Activated effector memory CD4-positive, alpha-beta T cell treated with anti-CD3 and anti-CD28 coated beads, Interleukin-2, amount 50 U/mL, for 16 hours (primary cell): ENCODE results near the gene KCNN3.
"Not testable (repeated sequence)": the region's sequence is repeated elsewhere in the genome, so short reads cannot be mapped to it uniquely, and the experiment has no call there.

Source experiments
- DNase-seq: peaks from one replicate; pipeline ENCODE4 v3.0.0-alpha.2; 2020

KCNN3 gene

DNA sequence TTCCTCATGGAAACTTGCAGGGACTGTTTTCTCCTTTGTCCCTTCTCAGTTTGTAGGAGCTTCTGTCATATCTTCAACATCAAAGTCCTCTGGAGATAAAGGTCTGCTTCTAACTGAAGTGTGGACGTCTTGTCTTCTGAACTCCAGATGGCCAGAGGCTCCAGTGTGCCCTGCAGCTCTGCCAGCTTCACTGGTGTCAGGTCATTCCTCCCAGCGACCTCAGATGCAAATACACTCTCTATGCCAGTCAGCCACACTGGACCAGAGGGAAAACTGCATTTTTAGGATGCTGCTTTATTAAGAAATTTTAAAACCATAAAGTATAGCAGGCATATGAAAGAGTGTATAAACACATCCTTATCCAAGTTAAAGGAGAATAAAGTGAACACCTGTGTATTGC, 183.6 kb downstream of the KCNN3 start:
- DNase-seq = no peak

DNA sequence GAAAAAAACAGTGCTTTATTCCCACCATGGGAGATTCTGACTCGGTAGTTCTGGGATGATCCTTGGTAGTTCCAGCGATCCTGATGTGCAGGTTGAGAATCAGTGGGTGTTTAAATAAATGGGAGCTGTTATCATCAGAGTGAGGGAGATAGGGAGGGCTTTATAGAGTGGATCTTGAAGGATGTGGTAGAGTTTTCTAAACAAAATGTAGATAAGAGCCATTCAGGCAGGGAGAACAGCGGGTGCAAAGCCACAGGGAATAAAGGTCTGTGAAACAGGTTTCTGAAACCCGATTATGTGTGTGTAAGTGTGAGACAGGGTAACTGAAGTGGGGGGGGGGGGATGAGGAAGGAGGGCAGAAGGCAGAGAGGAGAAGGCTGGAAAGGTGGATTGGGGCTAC, 186.3 kb downstream of the KCNN3 start:
- no peak for DNase-seq

DNA sequence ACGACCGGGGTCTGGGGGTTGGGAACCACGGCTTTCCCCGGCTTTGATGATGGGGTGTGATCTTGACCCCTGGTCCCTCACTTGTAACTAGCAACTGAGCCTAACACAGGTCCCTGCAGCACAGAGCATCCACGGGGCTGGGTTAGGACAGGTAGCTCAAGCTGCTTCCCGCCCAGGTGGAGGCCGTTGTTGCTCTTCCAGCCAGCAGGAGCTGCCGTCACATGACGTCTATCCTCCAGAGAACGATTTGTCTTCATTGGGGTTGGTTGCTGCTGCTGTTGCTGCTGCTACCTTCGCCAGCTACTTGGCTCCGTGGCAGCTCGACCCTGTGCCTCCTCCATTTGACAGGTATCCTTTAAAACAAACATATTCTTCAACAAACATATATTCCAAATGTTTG, 187.8 kb downstream of the KCNN3 start:
- DNase-seq = no peak

DNA sequence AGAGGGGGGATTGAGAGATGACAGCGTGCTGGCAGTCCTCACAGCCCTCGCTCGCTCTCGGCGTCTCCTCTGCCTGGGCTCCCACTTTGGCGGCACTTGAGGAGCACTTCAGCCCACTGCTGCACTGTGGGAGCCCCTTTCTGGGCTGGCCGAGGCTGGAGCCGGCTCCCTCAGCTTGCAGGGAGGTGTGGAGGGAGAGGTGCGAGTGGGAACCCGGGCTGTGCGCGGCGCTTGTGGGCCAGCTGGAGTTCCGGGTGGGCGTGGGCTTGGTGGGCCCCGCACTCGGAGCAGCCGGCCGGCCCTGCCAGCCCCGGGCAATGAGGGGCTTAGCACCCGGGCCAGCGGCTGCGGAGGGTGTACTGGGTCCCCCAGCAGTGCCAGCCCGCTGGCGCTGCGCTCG, 192.2 kb downstream of the KCNN3 start:
- DNase-seq = not testable (repeated sequence)

DNA sequence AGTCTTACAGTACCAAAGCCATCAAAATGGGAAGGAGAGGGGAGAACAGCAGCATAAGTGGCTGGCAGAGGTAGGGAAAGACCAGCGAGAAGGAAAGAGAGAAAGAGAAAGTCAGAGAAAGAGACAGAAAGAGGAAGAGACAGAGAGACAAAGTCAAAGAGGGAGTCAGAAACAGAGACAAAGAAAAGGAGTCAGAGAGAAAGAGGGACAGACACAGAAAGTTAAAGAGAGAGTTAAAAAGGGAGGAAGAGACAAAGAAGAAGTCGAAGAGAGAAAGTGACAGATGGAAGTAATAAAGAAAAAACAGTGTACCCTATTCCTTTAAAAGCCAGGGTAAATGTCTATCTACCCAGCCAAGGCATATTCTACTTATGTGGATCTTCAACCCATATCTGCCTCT, 193.2 kb downstream of the KCNN3 start:
- not testable (repeated sequence) for DNase-seq

DNA sequence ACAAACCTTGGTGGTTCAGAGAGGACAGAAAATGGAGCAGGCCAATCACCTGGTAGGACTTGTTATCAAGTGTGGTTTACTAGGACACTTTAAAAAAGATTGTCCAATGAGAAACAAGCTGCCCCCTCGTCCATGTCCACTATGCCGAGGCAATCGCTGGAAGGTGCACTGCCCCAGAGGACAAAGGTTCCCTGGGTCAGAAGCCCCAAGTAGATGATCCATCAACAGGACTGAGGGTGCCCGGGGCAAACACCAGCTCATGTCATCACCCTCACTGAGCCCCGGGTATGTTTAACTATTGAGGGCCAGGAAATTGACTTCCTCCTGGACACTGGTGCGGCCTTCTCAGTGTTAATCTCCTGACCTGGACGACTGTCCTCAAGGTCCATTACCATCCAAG, 195.6 kb downstream of the KCNN3 start:
- DNase-seq = not testable (repeated sequence)

DNA sequence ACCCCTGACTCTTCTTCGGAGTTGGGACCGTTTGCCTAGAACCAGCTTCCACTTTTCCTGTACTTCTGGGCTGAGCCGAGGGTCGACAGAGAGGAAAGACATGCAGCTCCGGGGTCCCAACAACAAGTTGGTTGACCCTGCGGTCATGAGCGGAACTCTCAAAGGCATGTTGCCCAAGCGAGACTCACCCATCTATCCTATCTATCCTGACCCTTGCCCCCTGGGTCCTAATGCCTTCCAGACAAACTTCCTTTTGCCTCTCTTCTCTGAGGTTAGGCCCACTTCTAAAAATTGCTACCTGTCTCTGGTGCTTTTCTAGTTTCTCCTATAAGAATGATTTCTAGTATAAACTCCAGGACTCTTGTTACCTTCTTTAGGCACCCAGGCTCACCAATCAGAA, 197.8 kb downstream of the KCNN3 start:
- DNase-seq = not testable (repeated sequence)

DNA sequence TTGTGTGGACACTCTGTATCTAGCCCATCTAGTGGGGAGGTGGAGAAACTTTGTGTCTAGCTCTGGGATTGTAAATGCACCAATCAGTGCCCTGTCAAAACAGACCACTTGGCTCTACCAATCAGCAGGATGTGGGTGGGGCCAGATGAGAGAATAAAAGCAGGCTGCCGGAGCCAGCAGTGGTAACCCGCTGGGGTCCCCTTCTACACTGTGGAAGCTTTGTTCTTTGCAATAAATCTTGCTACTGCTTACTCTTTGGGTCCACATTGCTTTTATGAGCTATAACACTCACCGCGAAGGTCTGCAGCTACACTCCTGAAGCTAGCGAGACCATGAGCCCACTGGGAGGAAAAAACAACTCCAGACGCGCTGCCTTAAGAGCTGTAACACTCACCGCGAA, 198.7 kb downstream of the KCNN3 start:
- not testable (repeated sequence) for DNase-seq

DNA sequence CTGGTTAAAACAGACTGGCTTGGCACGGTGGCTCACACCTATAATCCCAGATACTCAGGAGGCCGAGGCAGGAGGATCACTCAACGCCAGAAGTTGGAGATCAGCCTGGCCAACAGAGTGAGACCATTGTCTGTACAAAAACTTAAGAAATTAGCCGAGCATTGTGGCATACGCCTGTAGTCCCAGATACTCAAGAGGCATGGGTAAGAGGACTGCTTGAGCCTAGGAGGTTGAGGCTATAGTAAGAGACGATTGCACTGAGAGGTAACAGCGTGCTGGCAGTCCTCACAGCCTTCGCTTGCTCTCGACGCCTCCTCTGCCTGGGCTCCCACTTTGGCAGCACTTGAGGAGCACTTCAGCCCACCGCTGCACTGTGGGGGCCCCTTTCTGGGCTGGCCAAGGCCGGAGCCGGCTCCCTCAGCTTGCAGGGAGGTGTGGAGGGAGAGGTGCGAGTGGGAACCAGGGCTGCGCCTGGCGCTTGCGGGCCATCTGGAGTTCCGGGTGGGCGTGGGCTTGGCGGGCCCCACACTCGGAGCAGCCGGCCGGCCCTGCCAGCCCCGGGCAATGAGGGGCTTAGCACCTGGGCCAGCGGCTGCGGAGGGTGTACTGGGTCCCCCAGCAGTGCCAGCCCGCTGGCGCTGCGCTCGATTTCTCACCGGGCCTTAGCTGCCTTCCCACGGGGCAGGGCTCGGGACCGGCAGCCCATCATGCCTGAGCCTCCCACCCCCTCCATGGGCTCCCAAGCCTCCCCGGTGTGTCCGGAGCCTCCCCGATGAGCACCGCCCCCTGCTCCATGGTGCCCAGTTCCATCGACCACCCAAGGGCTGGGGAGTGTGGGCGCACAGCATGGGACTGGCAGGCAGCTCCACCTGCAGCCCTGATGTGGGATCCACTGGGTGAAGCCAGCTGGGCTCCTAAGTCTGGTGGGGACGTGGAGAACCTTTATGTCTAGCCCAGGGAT, 199.5 kb downstream of the KCNN3 start:
- DNase-seq = not testable (repeated sequence)

DNA sequence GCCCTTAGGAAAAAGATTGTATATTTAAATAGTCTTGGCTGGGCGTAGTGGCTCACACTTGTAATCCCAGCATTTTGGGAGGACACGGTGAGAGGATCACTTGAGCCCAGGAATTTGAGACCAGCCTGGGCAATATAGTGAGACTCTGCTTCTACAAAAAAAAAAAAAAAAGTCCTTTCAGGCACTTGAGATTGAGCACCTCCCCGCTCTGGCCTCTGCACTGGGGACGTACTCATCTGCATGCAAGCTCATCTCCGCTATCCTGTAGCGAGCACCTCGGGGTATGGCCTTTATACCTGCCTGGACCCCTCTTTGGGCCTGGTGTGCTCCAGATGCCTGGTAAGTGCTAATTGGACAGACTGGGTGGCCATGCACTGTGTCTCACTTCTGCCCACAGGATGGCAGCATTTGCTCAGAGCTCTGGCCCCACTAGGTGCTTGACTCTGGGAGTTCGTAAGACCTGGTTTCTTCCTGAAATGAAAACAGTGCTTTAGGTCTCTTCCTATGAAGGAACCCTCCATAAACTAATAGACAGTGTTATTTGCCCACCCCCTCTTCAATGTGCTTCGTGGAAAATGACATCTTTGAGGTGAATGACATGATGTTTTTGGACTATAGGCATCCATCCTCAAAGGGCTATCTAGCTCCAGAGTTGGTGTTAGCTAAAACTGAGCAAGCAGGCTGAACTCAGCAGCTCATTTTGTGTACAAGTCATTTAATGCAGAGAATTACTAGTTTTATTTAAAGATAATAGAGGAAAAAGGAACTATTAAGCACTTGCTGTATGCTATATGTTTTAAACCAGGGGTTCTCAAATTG, 200.4 kb downstream of the KCNN3 start:
- DNase-seq = peak; percentile 88

DNA sequence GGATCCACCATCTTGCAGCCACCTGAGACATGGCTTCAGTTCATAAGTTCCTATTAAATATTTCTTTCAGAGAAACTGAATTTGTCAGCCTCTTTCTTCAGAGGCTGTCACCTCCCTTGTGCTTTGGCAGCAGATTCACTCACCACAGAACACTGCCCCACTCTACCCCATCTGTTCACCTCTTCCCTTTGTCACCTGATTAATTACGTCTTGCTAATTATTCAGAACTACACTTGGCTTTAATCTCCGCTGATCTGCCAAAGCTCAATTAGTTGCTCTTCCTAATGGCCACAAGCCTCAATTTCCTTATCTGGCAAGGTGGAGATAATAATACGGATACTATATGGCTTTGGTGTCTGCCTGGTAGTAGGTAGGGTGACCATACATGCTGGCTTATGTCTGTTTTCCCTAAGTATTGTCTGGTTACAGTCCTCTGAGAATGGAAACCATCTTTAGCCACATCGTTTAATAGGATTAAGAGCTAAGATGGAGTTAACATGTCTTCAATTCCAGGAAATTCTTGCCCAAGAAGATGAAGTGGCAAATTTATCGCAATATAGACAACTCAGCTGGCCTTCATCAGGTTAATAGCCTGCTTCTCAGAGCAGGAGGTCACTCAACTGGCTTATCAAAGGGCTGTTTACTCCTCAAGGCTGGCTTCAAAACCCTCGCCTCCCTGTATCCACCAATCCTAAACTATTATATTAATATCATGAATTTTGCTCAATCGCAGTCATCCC, 203.9 kb downstream of the KCNN3 start:
- DNase-seq = no peak

DNA sequence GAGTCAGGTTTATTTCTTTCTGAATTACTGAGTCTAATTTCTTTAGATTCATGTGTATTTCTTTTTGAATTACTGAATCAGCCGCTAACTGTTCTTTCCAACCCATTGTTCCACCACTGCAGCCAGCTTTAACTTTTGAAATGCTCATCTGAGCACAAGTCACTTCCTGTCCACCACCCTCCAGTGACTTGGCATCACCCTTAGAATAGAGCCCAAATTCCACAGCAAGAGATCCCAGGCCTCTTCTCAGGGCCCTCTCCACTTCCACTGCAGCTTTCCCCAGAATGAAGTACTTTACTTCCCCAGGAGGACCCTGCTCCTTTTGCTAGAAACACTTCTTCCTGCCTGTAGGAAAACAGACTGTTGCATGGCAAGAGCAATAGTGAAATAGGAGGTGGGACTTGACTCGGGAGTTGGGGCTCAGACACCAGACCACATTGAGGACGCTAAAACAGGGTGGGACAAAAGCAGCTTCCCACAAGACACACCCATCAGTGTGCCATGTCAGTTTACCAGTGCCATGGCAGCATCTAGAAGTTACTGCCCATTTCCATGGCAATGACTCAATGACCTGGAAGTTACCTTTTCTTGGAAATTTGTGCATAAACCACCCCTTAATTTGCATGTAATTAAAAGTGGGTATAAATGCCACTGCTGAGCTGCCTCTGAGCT, 205.6 kb downstream of the KCNN3 start:
- DNase-seq = no peak

DNA sequence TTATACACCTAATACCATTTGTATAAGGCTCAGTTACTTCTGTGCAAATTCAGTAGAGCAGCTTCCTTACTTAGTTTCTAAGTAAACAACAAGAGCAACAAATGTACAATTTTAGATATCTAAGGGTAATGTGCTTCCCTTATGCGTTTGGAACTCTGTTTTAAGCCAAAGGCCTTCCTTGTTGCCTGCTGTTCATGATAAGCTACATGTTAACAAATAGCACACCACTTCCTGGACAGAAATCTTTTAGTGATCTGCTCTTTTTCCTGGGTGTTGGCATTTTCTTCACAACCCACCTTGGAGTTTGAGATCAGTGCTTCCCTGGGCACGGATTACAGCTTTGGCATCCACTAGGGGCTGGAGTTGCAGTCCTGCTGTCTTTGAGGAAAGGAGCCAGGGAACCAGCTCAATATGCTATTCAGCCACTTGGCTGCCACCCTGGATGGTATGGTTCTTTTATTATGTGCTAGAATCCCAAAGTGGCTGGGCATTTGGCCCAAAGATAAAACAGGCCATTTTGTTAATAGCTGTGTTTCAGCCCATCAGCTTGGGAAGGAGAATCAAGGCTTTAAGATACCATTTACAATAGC, 206.5 kb downstream of the KCNN3 start:
- no peak for DNase-seq

DNA sequence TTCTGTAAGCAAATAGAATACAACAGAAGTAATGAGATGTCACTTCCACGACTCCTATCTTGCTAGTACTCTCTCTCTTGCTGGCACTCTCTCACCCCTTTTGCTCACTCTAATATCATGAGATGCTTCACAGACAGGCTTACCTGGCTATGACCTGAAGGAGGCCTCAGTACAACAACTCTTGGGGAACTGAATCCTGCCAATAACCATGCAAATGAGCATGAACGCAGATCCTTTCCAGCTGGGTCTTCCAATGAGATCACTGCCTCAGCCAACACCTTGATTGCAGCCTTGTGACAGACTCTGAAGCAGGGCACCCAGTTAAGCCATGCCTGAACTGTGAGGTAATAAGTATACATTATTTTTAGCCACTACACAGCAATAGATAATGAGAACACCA, 209.0 kb downstream of the KCNN3 start:
- no peak for DNase-seq

DNA sequence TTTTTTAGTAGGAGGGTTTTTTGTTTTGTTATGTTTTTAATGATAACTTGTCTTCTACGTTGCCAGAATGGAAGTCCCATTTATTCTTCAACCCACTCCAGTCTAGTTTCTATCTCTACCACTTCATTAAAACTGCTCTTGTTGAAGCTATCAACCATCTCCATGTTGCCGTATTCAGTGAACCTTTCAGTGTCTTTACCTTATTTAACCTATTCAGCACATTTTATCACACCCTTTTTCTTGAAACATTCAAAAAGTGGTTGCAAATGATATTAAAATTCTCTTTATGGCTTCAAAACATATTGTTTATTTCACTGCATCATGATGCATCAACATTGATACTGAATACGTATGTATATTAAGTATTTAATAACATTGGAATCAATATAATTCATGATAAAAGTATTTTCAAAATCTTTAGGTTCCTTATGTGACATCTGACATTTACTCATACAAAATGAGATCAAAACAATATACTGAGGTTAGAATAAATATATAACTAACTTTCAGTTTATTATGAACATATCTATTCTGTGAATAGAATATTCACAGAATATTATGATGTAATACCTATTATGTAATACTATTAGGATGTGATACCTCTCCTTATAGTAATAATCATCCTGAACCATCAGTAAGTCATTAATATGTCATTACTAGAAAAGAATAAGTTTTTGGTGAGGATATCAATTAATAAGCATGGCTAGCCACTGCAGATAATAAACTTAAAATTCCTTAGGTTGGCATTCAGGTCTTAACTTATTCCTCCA, 210.1 kb downstream of the KCNN3 start:
- no peak for DNase-seq

DNA sequence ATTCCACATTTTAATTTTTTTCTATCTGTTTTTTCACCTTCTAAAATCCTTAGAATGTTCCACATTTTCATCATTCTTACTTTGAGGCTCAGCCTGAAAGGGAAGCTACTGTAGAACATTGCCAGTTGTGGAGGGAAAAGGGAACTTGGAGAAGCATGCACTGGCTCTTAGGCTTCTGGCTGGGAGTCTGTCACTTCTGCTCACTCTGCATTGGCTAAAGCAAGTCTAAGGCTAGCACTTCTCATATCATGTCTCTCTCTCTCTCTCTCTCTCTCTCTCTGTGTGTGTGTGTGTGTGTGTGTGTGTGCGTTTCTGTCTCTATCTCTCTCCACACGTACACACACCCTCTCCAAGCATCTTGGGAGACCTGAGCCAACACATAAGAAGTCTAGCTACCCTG, 212.5 kb downstream of the KCNN3 start:
- DNase-seq = no peak

DNA sequence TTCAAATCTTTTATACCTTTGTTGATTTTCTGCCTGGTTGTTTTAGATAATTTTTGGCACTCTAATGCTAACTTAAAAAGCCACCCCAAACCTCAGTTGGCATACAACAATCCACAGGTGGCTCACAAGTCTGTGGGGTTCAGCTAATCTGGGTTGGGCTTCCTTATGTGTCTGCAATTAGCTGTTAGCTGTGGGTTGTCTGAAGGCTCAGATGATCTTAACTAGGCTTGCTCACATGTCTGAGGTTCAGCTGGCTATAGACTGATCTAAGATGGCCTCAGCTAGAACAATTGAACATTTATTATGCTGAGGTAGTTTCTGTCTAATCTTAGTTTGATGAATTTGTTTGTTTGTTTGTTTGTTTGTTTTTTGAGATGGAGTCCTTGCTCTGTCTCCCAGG, 217.2 kb downstream of the KCNN3 start:
- DNase-seq = no peak
